ENCODE data around the gene NBDY. TPM values are rescaled to one million over a fixed set of nuclear protein-coding genes. Genes with fewer than 3 reads are reported as not detected.

Gene NBDY
- total RNA-seq, 4 donors from 2014 or later: 6.1 to 21.6 (median 17.3) TPM

DNA sequence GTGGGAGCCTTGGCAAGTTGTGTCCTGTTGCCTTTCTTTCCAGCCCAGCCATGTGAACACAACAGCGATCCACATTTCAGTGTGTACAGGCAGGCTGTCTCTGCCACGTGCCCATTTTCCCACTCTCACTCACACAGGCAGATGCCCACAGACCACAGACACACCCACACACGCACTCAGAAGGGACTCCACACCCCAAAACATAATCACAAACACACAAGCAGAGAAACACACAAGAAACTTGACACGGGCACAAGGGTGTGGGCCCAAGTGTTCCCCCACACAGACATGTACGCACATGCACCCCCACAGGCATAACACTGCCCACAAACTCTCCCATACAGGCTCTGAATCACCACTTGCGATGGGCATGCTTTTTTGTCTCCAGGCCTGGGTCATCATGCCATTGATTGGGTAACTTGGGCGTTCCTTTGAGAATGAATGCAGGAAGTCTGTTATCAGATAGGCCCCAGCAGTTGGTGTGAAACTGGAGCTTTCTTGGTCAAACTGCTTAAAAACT lies 84.3 kb downstream of the NBDY start:
- TF ChIP-seq, protein P1, sequence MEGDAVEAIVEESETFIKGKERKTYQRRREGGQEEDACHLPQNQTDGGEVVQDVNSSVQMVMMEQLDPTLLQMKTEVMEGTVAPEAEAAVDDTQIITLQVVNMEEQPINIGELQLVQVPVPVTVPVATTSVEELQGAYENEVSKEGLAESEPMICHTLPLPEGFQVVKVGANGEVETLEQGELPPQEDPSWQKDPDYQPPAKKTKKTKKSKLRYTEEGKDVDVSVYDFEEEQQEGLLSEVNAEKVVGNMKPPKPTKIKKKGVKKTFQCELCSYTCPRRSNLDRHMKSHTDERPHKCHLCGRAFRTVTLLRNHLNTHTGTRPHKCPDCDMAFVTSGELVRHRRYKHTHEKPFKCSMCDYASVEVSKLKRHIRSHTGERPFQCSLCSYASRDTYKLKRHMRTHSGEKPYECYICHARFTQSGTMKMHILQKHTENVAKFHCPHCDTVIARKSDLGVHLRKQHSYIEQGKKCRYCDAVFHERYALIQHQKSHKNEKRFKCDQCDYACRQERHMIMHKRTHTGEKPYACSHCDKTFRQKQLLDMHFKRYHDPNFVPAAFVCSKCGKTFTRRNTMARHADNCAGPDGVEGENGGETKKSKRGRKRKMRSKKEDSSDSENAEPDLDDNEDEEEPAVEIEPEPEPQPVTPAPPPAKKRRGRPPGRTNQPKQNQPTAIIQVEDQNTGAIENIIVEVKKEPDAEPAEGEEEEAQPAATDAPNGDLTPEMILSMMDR (IDR thresholded peaks at IDR 0.05): no peak
- TF ChIP-seq EP300 (IDR thresholded peaks at IDR 0.05): peak in 1 of 2 donors; percentile 65
- 31 to 40% methylated on average over 7 of the region's 7 CpGs for WGBS, 2 donors

DNA sequence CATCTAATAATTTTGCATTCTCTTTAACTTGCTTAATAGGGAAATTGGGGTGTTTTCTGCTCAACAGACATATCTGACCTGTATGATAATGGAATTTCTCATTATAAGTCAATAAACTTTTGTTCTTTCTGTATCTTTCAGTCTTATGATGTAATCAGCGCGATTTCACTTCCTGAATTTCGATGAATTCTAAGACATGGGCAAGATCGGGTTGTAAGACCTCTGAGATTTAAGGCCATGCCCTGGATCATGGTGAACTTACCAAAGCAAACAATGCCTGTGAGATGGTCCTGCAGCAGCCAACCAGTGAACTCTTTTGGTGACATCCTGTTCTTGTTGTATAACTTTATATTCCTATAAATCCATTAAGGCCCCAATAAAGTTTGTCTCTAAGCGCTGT lies 88.1 kb downstream of the NBDY start:
- Histone ChIP-seq H3K36me3 (peaks cover 0 to 5% (median 0%) of the 10 kb centered on the region in 3 donors), H3K27me3 (peaks cover 0 to 8% of the 10 kb centered on the region in 2 donors), H3K4me3 (no peak overlapping the region), H3K27ac (no peak overlapping the region), H3K4me1 (peaks cover 0 to 16% (median 4%) of the 10 kb centered on the region in 4 donors), H3K9me3 (no peaks in the 10 kb centered on the region)
- no peak for DNase-seq (ENCODE audit: low spot score in 2 of 2)
- 74 to 77% methylated on average over 5 of the region's 5 CpGs for WGBS, 2 donors
- TF ChIP-seq EP300 (IDR thresholded peaks at IDR 0.05) (no peak), POLR2A (IDR thresholded peaks at IDR 0.05) (no peak)
- TF ChIP-seq, protein P1 (IDR thresholded peaks at IDR 0.05): no peak

More for the DNA sequence above, 84.3 kb downstream of the NBDY start:
- Histone ChIP-seq H3K36me3 (no peaks in the 10 kb centered on the region), H3K9me3 (no peaks in the 10 kb centered on the region), H3K27ac (peak overlapping the region in 3 of 4 donors; percentile 72 to 78 (median 75)), H3K4me1 (peaks cover 0 to 22% (median 4%) of the 10 kb centered on the region in 4 donors), H3K4me3 (no peak overlapping the region), H3K27me3 (peaks cover 0 to 7% of the 10 kb centered on the region in 2 donors)
- peak in 1 of 2 donors; percentile 19 for DNase-seq (ENCODE audit: low spot score in 2 of 2)

DNA sequence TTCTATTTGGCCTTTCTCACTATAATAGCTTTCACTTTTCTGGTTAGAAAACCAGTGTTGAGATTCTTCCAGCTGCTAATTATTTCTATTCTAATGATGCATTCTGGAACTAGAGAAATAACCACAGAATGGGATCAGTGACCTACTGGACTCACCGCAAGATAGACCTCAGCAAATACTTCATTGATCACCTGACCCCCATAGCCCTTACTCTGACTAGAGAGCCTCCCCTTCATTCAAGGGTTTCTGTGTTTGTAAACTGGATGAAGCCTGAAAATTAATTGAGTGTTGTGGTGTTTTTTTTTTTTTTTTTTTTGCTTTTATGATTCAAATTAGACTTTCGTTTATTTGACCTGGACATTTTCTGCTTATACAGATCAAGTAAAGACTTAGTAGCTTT lies 97.0 kb downstream of the NBDY start:
- TF ChIP-seq POLR2A (IDR thresholded peaks at IDR 0.05) (no peak), EP300 (IDR thresholded peaks at IDR 0.05) (no peak)
- TF ChIP-seq, protein P1 (IDR thresholded peaks at IDR 0.05): no peak
- no peak overlapping the region for H3K4me3 ChIP-seq
- peaks cover 0 to 17% (median 5%) of the 10 kb centered on the region in 4 donors for H3K9me3 ChIP-seq
- no peaks in the 10 kb centered on the region for H3K4me1 ChIP-seq
- 71 to 83% methylated on average over 2 of the region's 2 CpGs for WGBS, 2 donors
- peaks cover 0 to 14% of the 10 kb centered on the region in 2 donors for H3K27me3 ChIP-seq
- no peak overlapping the region for H3K27ac ChIP-seq
- H3K36me3 ChIP-seq: peaks cover 0 to 11% (median 0%) of the 10 kb centered on the region in 3 donors
- no peak for DNase-seq (ENCODE audit: low spot score in 2 of 2)

DNA sequence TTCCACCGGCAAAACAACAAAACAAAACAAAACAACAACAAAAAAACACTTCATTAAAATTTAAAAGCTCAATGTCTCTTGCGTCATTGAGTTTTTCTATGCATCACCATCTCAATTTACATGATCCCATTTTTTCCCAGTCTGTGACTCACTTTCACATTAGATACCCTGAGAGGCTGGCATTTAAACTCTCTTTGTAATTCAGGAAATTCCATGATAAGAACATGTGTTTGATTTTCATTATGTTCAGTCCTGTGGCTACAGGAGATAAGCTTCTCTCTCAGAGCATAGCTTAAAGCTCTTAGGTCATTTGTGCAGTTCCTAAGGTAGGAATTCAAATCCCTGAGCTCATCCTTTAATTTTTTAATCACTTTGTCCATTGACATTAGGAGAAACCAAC lies 104.6 kb downstream of the NBDY start:
- DNase-seq (ENCODE audit: low spot score in 2 of 2): no peak
- TF ChIP-seq, protein P1 (IDR thresholded peaks at IDR 0.05): no peak
- TF ChIP-seq EP300 (IDR thresholded peaks at IDR 0.05) (no peak), POLR2A (IDR thresholded peaks at IDR 0.05) (no peak)
- no peaks in the 10 kb centered on the region for H3K9me3 ChIP-seq
- no peaks in the 10 kb centered on the region for H3K4me1 ChIP-seq
- peaks cover 0 to 17% of the 10 kb centered on the region in 2 donors for H3K27me3 ChIP-seq
- 81 to 87% methylated on average over 2 of the region's 2 CpGs for WGBS, 2 donors
- no peak overlapping the region for H3K4me3 ChIP-seq
- no peak overlapping the region for H3K27ac ChIP-seq
- H3K36me3 ChIP-seq: no peaks in the 10 kb centered on the region

DNA sequence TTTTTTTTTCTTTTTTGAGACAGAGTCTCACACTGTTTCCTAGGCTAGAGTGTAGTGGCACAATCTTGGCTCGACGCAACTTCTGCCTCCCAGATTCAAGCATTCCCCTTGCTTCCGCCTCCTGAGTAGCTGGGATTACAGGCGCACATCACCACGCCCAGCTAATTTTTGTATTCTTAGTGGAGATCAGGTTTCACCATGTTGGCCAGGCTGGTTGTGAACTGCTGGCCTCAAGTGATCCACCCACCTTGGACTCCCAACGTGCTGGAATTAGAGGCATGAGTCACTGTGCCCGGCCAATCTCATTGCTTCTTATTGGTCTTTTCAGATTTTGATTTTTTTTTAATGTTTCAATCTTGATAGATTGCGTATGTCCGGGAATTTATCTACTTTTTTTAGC lies 124.4 kb downstream of the NBDY start:
- Histone ChIP-seq H3K27ac (no peak overlapping the region), H3K36me3 (no peaks in the 10 kb centered on the region), H3K4me1 (no peaks in the 10 kb centered on the region), H3K9me3 (peaks cover 0 to 12% (median 0%) of the 10 kb centered on the region in 4 donors), H3K27me3 (peaks cover 0 to 8% of the 10 kb centered on the region in 2 donors), H3K4me3 (no peak overlapping the region)
- TF ChIP-seq EP300 (IDR thresholded peaks at IDR 0.05) (no peak), POLR2A (IDR thresholded peaks at IDR 0.05) (no peak)
- no peak for DNase-seq (ENCODE audit: low spot score in 2 of 2)
- 80 to 87% methylated on average over 9 of the region's 9 CpGs for WGBS, 2 donors
